ENCODE measurements around the gene CTIF.
A peak's percentile ranks its signal among the peaks of the same experiment; 100 is the strongest.

CTIF gene

GRCh38 chr18:48660346-48661228 is 121.8 kb downstream of the CTIF start:
- H3K4me1 ChIP-seq, result peaks cover 12% of the 10 kb centered on the region
- H3K9ac ChIP-seq, result no peak overlapping the region

DNA sequence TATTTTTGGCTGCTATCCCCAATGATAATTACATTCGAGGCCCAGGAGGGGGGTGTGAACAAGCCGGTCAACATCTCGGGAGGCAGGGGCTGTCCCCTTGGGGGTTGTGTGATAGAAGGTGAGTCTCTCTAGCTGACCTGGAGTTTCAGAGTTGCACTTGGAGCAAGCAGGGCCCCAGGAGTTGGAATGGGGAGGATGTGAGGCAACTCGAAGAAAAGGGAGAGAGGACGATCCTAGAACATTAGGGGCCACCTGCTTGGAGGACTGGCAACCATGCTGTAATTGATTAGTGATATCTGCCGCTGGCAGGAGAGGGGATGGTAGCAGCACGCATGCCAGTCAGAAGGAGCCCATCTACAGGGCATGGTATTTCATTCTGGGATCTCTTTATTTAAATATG is 122.6 kb downstream of the CTIF start:
- Histone ChIP-seq H3K4me2 (ENCODE audit: low read length) (no peak overlapping the region), H3K4me1 (peaks cover 12% of the 10 kb centered on the region), H3K79me2 (peaks cover 2% of the 10 kb centered on the region), H3K4me3 (ENCODE audit: low read depth, low read length) (no peak overlapping the region), H3K9me3 (ENCODE audit: control insufficient read depth, low read length) (no peaks in the 10 kb centered on the region), H3K27me3 (ENCODE audit: control insufficient read depth, insufficient read depth, low read length) (no peaks in the 10 kb centered on the region), H3K9ac (no peak overlapping the region), H3K36me3 (ENCODE audit: control insufficient read depth, insufficient read depth, low read length) (no peaks in the 10 kb centered on the region), H2AFZ (no peak overlapping the region), H3K27ac (no peak overlapping the region)
- TF ChIP-seq, protein P1, sequence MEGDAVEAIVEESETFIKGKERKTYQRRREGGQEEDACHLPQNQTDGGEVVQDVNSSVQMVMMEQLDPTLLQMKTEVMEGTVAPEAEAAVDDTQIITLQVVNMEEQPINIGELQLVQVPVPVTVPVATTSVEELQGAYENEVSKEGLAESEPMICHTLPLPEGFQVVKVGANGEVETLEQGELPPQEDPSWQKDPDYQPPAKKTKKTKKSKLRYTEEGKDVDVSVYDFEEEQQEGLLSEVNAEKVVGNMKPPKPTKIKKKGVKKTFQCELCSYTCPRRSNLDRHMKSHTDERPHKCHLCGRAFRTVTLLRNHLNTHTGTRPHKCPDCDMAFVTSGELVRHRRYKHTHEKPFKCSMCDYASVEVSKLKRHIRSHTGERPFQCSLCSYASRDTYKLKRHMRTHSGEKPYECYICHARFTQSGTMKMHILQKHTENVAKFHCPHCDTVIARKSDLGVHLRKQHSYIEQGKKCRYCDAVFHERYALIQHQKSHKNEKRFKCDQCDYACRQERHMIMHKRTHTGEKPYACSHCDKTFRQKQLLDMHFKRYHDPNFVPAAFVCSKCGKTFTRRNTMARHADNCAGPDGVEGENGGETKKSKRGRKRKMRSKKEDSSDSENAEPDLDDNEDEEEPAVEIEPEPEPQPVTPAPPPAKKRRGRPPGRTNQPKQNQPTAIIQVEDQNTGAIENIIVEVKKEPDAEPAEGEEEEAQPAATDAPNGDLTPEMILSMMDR (IDR thresholded peaks at IDR 0.05), result no peak

More at GRCh38 chr18:48660346-48661228, 121.8 kb downstream of the CTIF start:
- Histone ChIP-seq H3K36me3 (ENCODE audit: control insufficient read depth, insufficient read depth, low read length) (no peaks in the 10 kb centered on the region), H3K4me2 (ENCODE audit: low read length) (no peak overlapping the region), H3K27ac (no peak overlapping the region), H3K27me3 (ENCODE audit: control insufficient read depth, insufficient read depth, low read length) (no peaks in the 10 kb centered on the region), H2AFZ (no peak overlapping the region), H3K9me3 (ENCODE audit: control insufficient read depth, low read length) (no peaks in the 10 kb centered on the region), H3K4me3 (ENCODE audit: low read depth, low read length) (no peak overlapping the region), H3K79me2 (peaks cover 2% of the 10 kb centered on the region)
- TF ChIP-seq, protein P1 (IDR thresholded peaks at IDR 0.05), result no peak

- Histone ChIP-seq H3K4me1 (peaks cover 12% of the 10 kb centered on the region), H3K4me3 (ENCODE audit: low read depth, low read length) (no peak overlapping the region), H2AFZ (peak overlapping the region; percentile 76), H3K36me3 (ENCODE audit: control insufficient read depth, insufficient read depth, low read length) (no peaks in the 10 kb centered on the region), H3K27ac (peak overlapping the region; percentile 73), H3K9ac (no peak overlapping the region), H3K4me2 (ENCODE audit: low read length) (no peak overlapping the region), H3K79me2 (peaks cover 2% of the 10 kb centered on the region), H3K27me3 (ENCODE audit: control insufficient read depth, insufficient read depth, low read length) (no peaks in the 10 kb centered on the region), H3K9me3 (ENCODE audit: control insufficient read depth, low read length) (no peaks in the 10 kb centered on the region)
- TF ChIP-seq, protein P1 (IDR thresholded peaks at IDR 0.05), result no peak
Measured at GRCh38 chr18:48662011-48662661, 123.3 kb downstream of the CTIF start.

GRCh38 chr18:48663096-48663930 is 124.5 kb downstream of the CTIF start:
- TF ChIP-seq, protein P1 (IDR thresholded peaks at IDR 0.05), result no peak
- Histone ChIP-seq H3K4me3 (ENCODE audit: low read depth, low read length) (no peak overlapping the region), H3K4me2 (ENCODE audit: low read length) (no peak overlapping the region), H2AFZ (no peak overlapping the region), H3K27ac (no peak overlapping the region), H3K27me3 (ENCODE audit: control insufficient read depth, insufficient read depth, low read length) (no peaks in the 10 kb centered on the region), H3K36me3 (ENCODE audit: control insufficient read depth, insufficient read depth, low read length) (no peaks in the 10 kb centered on the region), H3K9ac (no peak overlapping the region), H3K9me3 (ENCODE audit: control insufficient read depth, low read length) (no peaks in the 10 kb centered on the region), H3K4me1 (peaks cover 12% of the 10 kb centered on the region), H3K79me2 (peaks cover 2% of the 10 kb centered on the region)
